OCI-LY3 (cell line): ENCODE data around the gene CELF1.

ENCODE experiments used
- CTCF ChIP-seq: fragments of 200-600, 300-600 bp; sonication (generic); IDR thresholded peaks from 2 replicates; pipeline ENCODE4 v1.5.1; 2014; ENCODE audit warnings: antibody characterized with exemption, low read length, low read depth
- EZH2phosphoT487 ChIP-seq: fragments of 200-600 bp; shearing (Covaris generic); IDR thresholded peaks from 2 replicates; pipeline ENCODE4 v1.6.1; 2018; ENCODE audit warnings: antibody characterized with exemption, mixed run types, low read depth

GRCh38 chr11:47573321-47573720 is 20.4 kb upstream of the CELF1 start:
- TF ChIP-seq CTCF (no peak), EZH2phosphoT487 (no peak)
